Aorta (tissue), 5 donors: ENCODE measurements around the gene ACSM2A. TPM values are rescaled to one million over a fixed set of nuclear protein-coding genes. Genes with fewer than 3 reads are reported as not detected.
"Not testable (repeated sequence)": the region's sequence is repeated elsewhere in the genome, so short reads cannot be mapped to it uniquely, and the experiment has no call there.

Source experiments
- ATAC-seq: fragments of 200-7000 bp; cut with Tn5 transposase; one replicate; pipeline ENCODE4 v1.9.1; 2022; ENCODE audit warnings: moderate library complexity; ENCODE audit not compliant: low FRiP score
- DNase-seq, 2 donors: peaks; one replicate each; pipeline ENCODE4 v3.0.0-alpha.2; 2020
- H3K27ac ChIP-seq, 2 donors: one replicate each; pipeline ENCODE4 v1.5.1; 2013; ENCODE audit warnings: low read length in 2 of 2, mild to moderate bottlenecking in 2 of 2, moderate library complexity in 2 of 2, control low read depth in 1 of 2, inconsistent platforms in 1 of 2, low read depth in 1 of 2
- H3K27me3 ChIP-seq, 2 donors: one replicate each; pipeline ENCODE4 v1.6.1; 2013; ENCODE audit warnings: control low read depth in 1 of 2, low read length in 1 of 2, mild to moderate bottlenecking in 1 of 2, moderate library complexity in 1 of 2; ENCODE audit not compliant: insufficient read depth in 2 of 2, control insufficient read depth in 1 of 2
- H3K36me3 ChIP-seq, 2 donors: one replicate each; pipeline ENCODE4 v1.6.1; 2013; ENCODE audit warnings: control low read depth in 1 of 2, low read length in 1 of 2, mild to moderate bottlenecking in 1 of 2; ENCODE audit not compliant: insufficient read depth in 2 of 2, control insufficient read depth in 1 of 2
- H3K4me1 ChIP-seq, 2 donors: one replicate each; pipeline ENCODE4 v1.6.1; 2013; ENCODE audit warnings: low read length in 2 of 2, control low read depth in 1 of 2, mild to moderate bottlenecking in 1 of 2, moderate library complexity in 1 of 2; ENCODE audit not compliant: insufficient read depth in 2 of 2, control insufficient read depth in 1 of 2
- H3K4me3 ChIP-seq, 2 donors: one replicate each; pipeline ENCODE4 v1.5.1; 2013; ENCODE audit warnings: low read length in 2 of 2, control low read depth in 1 of 2, mild to moderate bottlenecking in 1 of 2
- H3K9me3 ChIP-seq: one replicate; pipeline ENCODE4 v1.6.1; 2013; ENCODE audit warnings: mild to moderate bottlenecking, low read length; ENCODE audit not compliant: control insufficient read depth
- WGBS, 2 donors: extraction: QIAGEN DNeasy Blood & Tissue Kit; methylation state at CpG; one replicate each; pipeline ENCODE4 v1.1.7; 2013; 5-methylcytosine and 5-hydroxymethylcytosine counted together
- intact Hi-C, 2 donors: fragments of 100-400 bp; cut with DNase I; formaldehyde crosslinking; loops; one replicate each; pipeline versions ENCODE4 v1.14.2 to v1.15.0; 2022
- polyA plus RNA-seq, 2 donors: library from polyadenylated mRNA; stranded (reverse); fragments of 200-250 nt; gene quantifications; one replicate each; pipeline ENCODE4 v1.2.3, GENCODE V29; 2013
- total RNA-seq, 2 donors: library from RNA; stranded (reverse); fragmentation: NEBNext Ultra II Directional; extraction: Animal tissue kit (Norgen Biotek cat#: 25700); gene quantifications; one replicate each; pipeline ENCODE4 v1.2.1, GENCODE V29; 2021
- donor health status: healthy with polysubstance abuse.
- donor health status: Bipolar disorder and iron deficiency.
- donor health status: DM: no; HTN: no; CAD: no.
- donor health status: DM: no; HTN: no; CAD: no.
- donor health status: DM: yes; HTN: yes; CAD: no.

Gene ACSM2A
- total and polyA plus RNA-seq, 4 donors = not detected

DNA sequence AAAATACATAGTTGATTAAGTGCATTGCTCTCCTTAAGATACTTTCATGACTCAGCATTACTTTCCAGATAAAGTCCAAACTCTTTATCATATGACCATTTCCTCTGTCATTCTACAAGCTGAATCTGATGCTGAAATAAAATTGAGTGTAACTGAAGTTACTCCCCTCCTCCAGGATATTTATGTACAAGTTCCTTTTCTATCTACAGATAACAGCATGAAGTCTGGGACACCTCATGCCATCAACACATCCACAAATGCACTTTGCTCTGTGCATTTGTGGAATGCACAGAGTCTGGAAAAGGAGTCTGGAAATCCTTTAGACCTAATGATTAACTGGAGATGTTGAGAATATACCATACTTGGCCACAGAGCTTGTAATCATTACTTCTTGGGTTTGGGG, 64.4 kb downstream of the ACSM2A start:
- Histone ChIP-seq H3K9me3 (no peaks in the 10 kb centered on the region), H3K36me3 (no peaks in the 10 kb centered on the region), H3K4me3 (no peak overlapping the region), H3K27me3 (no peaks in the 10 kb centered on the region), H3K4me1 (no peaks in the 10 kb centered on the region), H3K27ac (no peak overlapping the region)
- DNase-seq (no peak), ATAC-seq (no peak)
- intact Hi-C loops = no loop called here

DNA sequence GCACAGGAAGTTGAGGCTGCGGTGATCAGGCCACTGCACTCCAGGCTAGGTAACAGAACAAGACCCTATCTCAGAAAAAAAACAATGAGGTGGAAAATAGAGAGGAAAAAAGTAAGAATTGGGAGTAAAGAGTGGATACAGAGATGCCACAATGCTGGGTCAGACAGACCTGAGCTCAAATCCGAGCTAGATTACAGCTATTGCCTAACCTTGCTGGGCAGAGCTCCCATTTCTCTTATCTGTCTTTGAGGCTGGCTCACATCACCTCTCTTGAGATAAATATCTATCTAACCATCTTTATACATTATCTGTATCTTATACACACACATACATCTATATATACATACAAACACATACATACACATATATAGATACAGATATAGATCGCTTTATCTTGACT, 65.8 kb downstream of the ACSM2A start:
- intact Hi-C loops = no loop called here
- no peaks in the 10 kb centered on the region for H3K4me1 ChIP-seq
- H3K4me3 ChIP-seq = no peak overlapping the region
- H3K9me3 ChIP-seq = no peaks in the 10 kb centered on the region
- no peaks in the 10 kb centered on the region for H3K27me3 ChIP-seq
- no peak for DNase-seq
- H3K27ac ChIP-seq = no peak overlapping the region
- ATAC-seq = no peak
- WGBS, 2 donors = 74 to 81% methylated on average over 2 to 3 of the region's 3 CpGs
- H3K36me3 ChIP-seq = no peaks in the 10 kb centered on the region

DNA sequence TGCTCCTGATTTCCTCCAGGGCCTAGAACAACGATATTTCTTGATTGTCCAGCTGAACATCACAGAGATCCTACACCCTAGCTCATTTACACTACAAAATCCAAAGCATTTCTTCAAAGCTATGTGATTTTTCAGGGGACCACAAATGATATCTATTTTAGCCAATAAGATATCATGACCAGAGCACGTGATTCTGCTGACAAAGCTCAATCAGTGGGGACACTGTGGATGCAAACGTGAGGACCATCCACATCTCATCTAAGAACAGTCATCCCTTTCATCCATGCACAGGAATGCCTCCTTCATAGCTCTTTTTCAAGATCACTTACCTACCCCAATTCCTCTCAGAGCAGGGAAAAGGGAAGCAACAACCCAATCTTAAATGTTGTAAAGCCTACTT, 67.9 kb downstream of the ACSM2A start:
- no peak overlapping the region for H3K4me3 ChIP-seq
- no peak for DNase-seq
- no peaks in the 10 kb centered on the region for H3K36me3 ChIP-seq
- H3K9me3 ChIP-seq = no peaks in the 10 kb centered on the region
- intact Hi-C loops = no loop called here
- WGBS, 2 donors = 52 to 61% methylated on average over 3 of the region's 3 CpGs
- H3K27me3 ChIP-seq = no peaks in the 10 kb centered on the region
- no peak overlapping the region for H3K27ac ChIP-seq
- ATAC-seq = no peak
- H3K4me1 ChIP-seq = no peaks in the 10 kb centered on the region

DNA sequence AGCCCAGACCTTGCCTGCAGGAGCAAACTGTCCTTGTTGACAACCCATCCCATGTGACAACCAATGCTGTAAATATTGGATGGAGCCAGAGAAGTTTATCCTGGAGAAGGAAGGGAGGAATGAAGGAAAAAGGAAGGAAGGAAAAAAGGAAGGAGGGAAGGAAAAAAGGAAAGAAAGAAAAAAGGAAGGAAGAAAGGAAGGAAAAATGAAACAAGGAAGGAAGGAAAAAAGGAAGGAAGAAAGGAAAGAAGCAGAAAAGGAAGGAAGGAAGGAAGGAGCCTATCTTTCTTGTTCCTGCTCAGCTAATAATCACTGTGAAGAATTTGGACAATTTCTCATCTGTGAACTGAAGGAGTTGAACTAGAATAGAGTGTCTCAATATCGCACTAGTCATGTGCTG, 68.8 kb downstream of the ACSM2A start:
- intact Hi-C loops = no loop called here
- H3K27ac ChIP-seq = no peak overlapping the region
- H3K27me3 ChIP-seq = no peaks in the 10 kb centered on the region
- no peak for DNase-seq
- no peaks in the 10 kb centered on the region for H3K9me3 ChIP-seq
- ATAC-seq = no peak
- 70 to 83% methylated on average over 1 of the region's 1 CpG for WGBS, 2 donors
- no peaks in the 10 kb centered on the region for H3K36me3 ChIP-seq
- H3K4me1 ChIP-seq = no peaks in the 10 kb centered on the region
- no peak overlapping the region for H3K4me3 ChIP-seq

DNA sequence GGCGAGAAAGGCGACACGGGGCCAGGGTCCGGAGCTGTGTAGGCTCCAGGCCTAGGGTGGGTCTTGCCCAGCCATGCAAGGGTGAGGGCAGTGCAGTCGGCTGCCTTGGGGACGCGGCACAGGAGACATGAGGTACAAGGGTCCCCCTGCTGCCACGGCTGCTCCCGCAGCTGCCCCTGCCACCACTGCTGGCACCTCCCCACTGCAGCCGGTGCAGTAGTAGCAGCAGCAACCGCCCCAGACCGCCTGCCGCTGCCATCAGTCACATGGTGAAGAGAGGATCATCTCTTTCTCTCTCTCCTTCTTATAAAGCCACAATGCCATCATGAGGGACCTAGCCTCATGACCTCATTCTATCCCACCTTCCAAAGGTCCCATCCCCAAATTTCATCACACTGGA, 80.5 kb downstream of the ACSM2A start:
- WGBS, 2 donors = no CpG with 5 or more reads among the region's 13 CpGs
- H3K27ac ChIP-seq, intact Hi-C loops, DNase-seq, H3K4me3 ChIP-seq, H3K4me1 ChIP-seq, H3K36me3 ChIP-seq, H3K27me3 ChIP-seq, H3K9me3 ChIP-seq: not testable (repeated sequence)
- ATAC-seq = peak; percentile 45

DNA sequence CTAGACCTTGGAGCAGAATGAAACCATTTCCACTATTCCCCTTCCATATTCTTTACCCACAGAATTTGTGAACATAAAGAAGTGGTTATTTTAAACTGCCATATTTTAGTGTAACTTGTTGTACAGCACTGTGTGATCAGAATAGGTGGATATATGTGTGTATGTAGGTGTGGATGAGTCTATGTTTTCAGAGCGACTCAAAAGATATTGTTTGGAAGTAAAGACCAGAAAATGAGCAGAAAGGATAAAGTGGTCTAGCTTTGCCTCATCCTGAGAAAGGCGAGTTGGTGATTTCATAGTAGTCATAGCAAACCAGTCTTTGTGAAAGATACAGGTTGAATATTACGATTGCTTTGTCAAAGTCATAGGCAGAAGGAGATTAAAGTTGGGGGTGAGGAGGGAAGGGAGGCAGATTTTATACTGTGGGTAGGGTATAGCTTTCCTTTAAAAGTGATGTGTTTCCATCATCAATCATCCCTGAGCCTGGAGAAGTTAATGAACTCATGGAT, 81.0 kb downstream of the ACSM2A start:
- DNase-seq, H3K36me3 ChIP-seq, H3K4me1 ChIP-seq, intact Hi-C loops, H3K27ac ChIP-seq, H3K4me3 ChIP-seq, ATAC-seq, H3K27me3 ChIP-seq, H3K9me3 ChIP-seq: not testable (repeated sequence)
- no CpG with 5 or more reads among the region's 3 CpGs for WGBS, 2 donors

DNA sequence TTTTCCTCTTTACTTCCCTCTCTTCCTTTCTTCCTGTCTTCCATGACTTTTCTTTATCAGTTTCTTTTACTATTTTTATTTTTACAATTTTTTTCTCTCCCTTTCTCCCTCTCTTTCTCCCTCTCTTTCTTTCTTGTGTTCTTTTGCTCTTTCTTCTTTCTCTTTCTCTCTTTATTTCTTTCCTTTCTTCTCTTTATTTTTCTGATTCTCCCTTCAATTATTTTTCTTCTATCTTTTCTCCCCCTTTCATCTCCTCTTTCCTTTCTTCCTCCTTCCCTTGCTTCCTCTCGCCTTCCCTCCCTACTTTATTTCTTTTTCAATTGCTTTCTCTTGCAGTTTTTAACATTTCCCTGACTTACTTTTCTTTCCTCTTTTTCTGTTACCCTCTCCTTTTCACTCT, 85.3 kb downstream of the ACSM2A start:
- H3K4me3 ChIP-seq, H3K9me3 ChIP-seq, H3K27ac ChIP-seq, H3K27me3 ChIP-seq, H3K36me3 ChIP-seq, H3K4me1 ChIP-seq, DNase-seq, intact Hi-C loops, ATAC-seq: not testable (repeated sequence)
- WGBS, 2 donors = 67 to 72% methylated on average over 1 of the region's 1 CpG

Other genes starting within 250 kb of the ACSM2A start
- 1 to 10 TPM; 4.8 to 5.4 TPM for gene GP2, start 124.0 kb upstream of the ACSM2A start, total RNA-seq
- gene GP2, start 124.0 kb upstream of the ACSM2A start, polyA plus RNA-seq = 1 to 10 TPM; 4.3 to 6.4 TPM
- not detected for gene UMOD, start 98.8 kb upstream of the ACSM2A start, total RNA-seq
- gene UMOD, start 98.8 kb upstream of the ACSM2A start, polyA plus RNA-seq = not detected
- not detected for gene PDILT, start 46.8 kb upstream of the ACSM2A start, total RNA-seq
- gene PDILT, start 46.8 kb upstream of the ACSM2A start, polyA plus RNA-seq = not detected
- 1 to 10 TPM; 2.6 to 5.8 TPM for gene ACSM5, start 42.0 kb upstream of the ACSM2A start, total RNA-seq
- 1 to 10 TPM; 1.6 to 9.4 TPM for gene ACSM5, start 42.0 kb upstream of the ACSM2A start, polyA plus RNA-seq
- gene ACSM2B, start 124.8 kb downstream of the ACSM2A start, total RNA-seq = not detected
- not detected for gene ACSM2B, start 124.8 kb downstream of the ACSM2A start, polyA plus RNA-seq
- gene ACSM1, start 246.2 kb downstream of the ACSM2A start, total RNA-seq = under 1 TPM; 0.42 to 0.63 TPM
- gene ACSM1, start 246.2 kb downstream of the ACSM2A start, polyA plus RNA-seq = under 1 TPM in 1 of 2 donors, not detected in 1; 0.64 TPM